Measurements from ENCODE around the gene ANLN.

Gene ANLN

GRCh38 chr7:36407636-36408550 is 18.2 kb downstream of the ANLN start:
- H2AFZ ChIP-seq (ENCODE audit: low read depth, low read length), result no peak overlapping the region
- H4K20me1 ChIP-seq (ENCODE audit: insufficient read depth, low read length), result peaks cover 11% of the 10 kb centered on the region; the same call in 1 of the 2 replicates
- no peak overlapping the region for H3K27ac ChIP-seq (ENCODE audit: low read length)
- H3K4me3 ChIP-seq (ENCODE audit: low read depth in 1 of 2, low read length in 2 of 2), result no peak overlapping the region
- no peak overlapping the region for H3K4me2 ChIP-seq (ENCODE audit: insufficient read depth, low read length)
- H3K4me1 ChIP-seq (ENCODE audit: insufficient read depth, low read length), result no peaks in the 10 kb centered on the region
- no peaks in the 10 kb centered on the region for H3K9me3 ChIP-seq (ENCODE audit: insufficient read depth, low read length, severe bottlenecking)
- TF ChIP-seq CTCF (IDR thresholded peaks at IDR 0.05; ENCODE audit: borderline replicate concordance, extremely low read depth, low read length, poor library complexity, severe bottlenecking) (no peak), EZH2 (IDR thresholded peaks at IDR 0.05; ENCODE audit: borderline replicate concordance, low read depth, low read length, severe bottlenecking) (no peak)
- H3K36me3 ChIP-seq (ENCODE audit: insufficient read depth, low read length), result peaks cover 94% of the 10 kb centered on the region
- peaks cover 63% of the 10 kb centered on the region for H3K79me2 ChIP-seq (ENCODE audit: insufficient read depth, low read length)
- no peaks in the 10 kb centered on the region for H3K27me3 ChIP-seq (ENCODE audit: insufficient read depth, low read length, poor library complexity)
- no peak overlapping the region for H3K9ac ChIP-seq (ENCODE audit: low read depth, low read length)
- ATAC-seq (ENCODE audit: insufficient read depth, low read depth), result no peak
- DNase-seq, result no peak

GRCh38 chr7:36408589-36408988 is 18.9 kb downstream of the ANLN start:
- Histone ChIP-seq H3K36me3 (ENCODE audit: insufficient read depth, low read length) (peaks cover 95% of the 10 kb centered on the region), H3K4me2 (ENCODE audit: insufficient read depth, low read length) (no peak overlapping the region)
- no peak for DNase-seq

GRCh38 chr7:36409180-36409579 is 19.5 kb downstream of the ANLN start:
- Histone ChIP-seq H2AFZ (ENCODE audit: low read depth, low read length) (no peak overlapping the region), H3K79me2 (ENCODE audit: insufficient read depth, low read length) (peaks cover 54% of the 10 kb centered on the region), H3K27me3 (ENCODE audit: insufficient read depth, low read length, poor library complexity) (no peaks in the 10 kb centered on the region), H3K9ac (ENCODE audit: low read depth, low read length) (no peak overlapping the region), H3K4me2 (ENCODE audit: insufficient read depth, low read length) (no peak overlapping the region), H4K20me1 (ENCODE audit: insufficient read depth, low read length) (peaks cover 8% of the 10 kb centered on the region; the same call in 1 of the 2 replicates), H3K36me3 (ENCODE audit: insufficient read depth, low read length) (peaks cover 94% of the 10 kb centered on the region), H3K4me1 (ENCODE audit: insufficient read depth, low read length) (no peaks in the 10 kb centered on the region), H3K9me3 (ENCODE audit: insufficient read depth, low read length, severe bottlenecking) (no peaks in the 10 kb centered on the region), H3K27ac (ENCODE audit: low read length) (no peak overlapping the region), H3K4me3 (ENCODE audit: low read depth in 1 of 2, low read length in 2 of 2) (no peak overlapping the region)
- ATAC-seq (ENCODE audit: insufficient read depth, low read depth), result no peak
- TF ChIP-seq EZH2 (IDR thresholded peaks at IDR 0.05; ENCODE audit: borderline replicate concordance, low read depth, low read length, severe bottlenecking) (no peak), CTCF (IDR thresholded peaks at IDR 0.05; ENCODE audit: borderline replicate concordance, extremely low read depth, low read length, poor library complexity, severe bottlenecking) (no peak)
- no peak for DNase-seq

More at GRCh38 chr7:36408589-36408988, 18.9 kb downstream of the ANLN start:
- no peaks in the 10 kb centered on the region for H3K27me3 ChIP-seq (ENCODE audit: insufficient read depth, low read length, poor library complexity)
- no peak overlapping the region for H3K4me3 ChIP-seq (ENCODE audit: low read depth in 1 of 2, low read length in 2 of 2)
- H3K79me2 ChIP-seq (ENCODE audit: insufficient read depth, low read length), result peaks cover 57% of the 10 kb centered on the region
- no peaks in the 10 kb centered on the region for H3K4me1 ChIP-seq (ENCODE audit: insufficient read depth, low read length)
- no peak overlapping the region for H3K9ac ChIP-seq (ENCODE audit: low read depth, low read length)
- TF ChIP-seq CTCF (IDR thresholded peaks at IDR 0.05; ENCODE audit: borderline replicate concordance, extremely low read depth, low read length, poor library complexity, severe bottlenecking) (no peak), EZH2 (IDR thresholded peaks at IDR 0.05; ENCODE audit: borderline replicate concordance, low read depth, low read length, severe bottlenecking) (no peak)
- H3K9me3 ChIP-seq (ENCODE audit: insufficient read depth, low read length, severe bottlenecking), result no peaks in the 10 kb centered on the region
- no peak for ATAC-seq (ENCODE audit: insufficient read depth, low read depth)
- no peak overlapping the region for H2AFZ ChIP-seq (ENCODE audit: low read depth, low read length)
- H3K27ac ChIP-seq (ENCODE audit: low read length), result no peak overlapping the region
- H4K20me1 ChIP-seq (ENCODE audit: insufficient read depth, low read length), result peaks cover 9% of the 10 kb centered on the region; the same call in 1 of the 2 replicates

Measured in DND-41 (cell line).